ENCODE results near the gene POLA1.

DNA sequence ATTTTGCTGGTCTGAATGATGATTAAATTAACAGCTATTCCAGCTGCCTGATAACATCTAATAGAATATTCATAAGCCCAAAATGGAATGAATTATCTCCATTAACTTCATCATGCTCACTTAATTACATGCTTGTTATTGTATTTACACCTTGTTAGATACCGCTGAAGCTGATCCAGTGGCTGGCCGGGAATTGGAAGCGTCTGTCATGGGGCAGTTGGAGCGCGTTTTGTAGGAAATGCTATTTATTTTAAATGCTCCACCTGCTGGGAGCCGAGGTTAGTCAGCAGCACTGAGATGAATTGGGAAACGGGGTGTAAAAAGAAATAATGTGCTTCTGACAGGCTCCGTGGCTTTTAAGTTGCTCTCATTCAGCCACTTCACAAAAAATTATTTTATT is 296.8 kb downstream of the POLA1 start:
- TF ChIP-seq CTCF (IDR thresholded peaks at IDR 0.05) (no peak), POLR2AphosphoS5 (IDR thresholded peaks at IDR 0.05) (no peak), POLR2A (IDR thresholded peaks at IDR 0.05) (no peak), EP300 (IDR thresholded peaks at IDR 0.05) (no peak)
